ENCODE measurements around the gene CNTN1.

DNA sequence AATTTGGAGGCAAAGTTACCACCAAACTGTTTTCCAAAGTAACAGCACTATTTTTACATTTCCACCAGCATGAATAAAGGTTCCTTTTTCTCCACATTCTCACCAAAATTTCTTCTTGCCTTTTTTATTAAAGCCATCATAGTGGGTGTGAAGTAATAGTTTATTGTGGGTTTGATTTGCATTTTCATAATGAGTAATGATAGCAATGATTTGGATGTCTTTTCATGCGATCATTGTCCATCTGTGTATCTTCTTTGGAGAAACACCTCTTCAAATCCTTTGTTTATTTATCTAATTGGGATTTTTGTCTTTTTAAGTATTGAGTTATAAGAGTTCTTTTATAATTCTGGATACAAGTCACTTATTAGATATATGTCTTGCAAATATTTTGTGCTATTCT, 172.7 kb downstream of the CNTN1 start:
- TF ChIP-seq, protein P1, sequence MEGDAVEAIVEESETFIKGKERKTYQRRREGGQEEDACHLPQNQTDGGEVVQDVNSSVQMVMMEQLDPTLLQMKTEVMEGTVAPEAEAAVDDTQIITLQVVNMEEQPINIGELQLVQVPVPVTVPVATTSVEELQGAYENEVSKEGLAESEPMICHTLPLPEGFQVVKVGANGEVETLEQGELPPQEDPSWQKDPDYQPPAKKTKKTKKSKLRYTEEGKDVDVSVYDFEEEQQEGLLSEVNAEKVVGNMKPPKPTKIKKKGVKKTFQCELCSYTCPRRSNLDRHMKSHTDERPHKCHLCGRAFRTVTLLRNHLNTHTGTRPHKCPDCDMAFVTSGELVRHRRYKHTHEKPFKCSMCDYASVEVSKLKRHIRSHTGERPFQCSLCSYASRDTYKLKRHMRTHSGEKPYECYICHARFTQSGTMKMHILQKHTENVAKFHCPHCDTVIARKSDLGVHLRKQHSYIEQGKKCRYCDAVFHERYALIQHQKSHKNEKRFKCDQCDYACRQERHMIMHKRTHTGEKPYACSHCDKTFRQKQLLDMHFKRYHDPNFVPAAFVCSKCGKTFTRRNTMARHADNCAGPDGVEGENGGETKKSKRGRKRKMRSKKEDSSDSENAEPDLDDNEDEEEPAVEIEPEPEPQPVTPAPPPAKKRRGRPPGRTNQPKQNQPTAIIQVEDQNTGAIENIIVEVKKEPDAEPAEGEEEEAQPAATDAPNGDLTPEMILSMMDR (IDR thresholded peaks at IDR 0.05): no peak
- TF ChIP-seq POLR2A (IDR thresholded peaks at IDR 0.05) (no peak), EP300 (IDR thresholded peaks at IDR 0.05) (no peak)
